Stomach (tissue), 9 donors: ENCODE results near the gene MACC1. TPM values are rescaled to one million over a fixed set of nuclear protein-coding genes. Genes with fewer than 3 reads are reported as not detected.

Experiments
- DNase-seq, 2 donors: peaks; one replicate each; pipeline versions ENCODE4 v3.0.0 to v3.0.0-alpha.2; 2013 to 2019
- H3K27ac ChIP-seq, 5 donors: fragments of 200-600 bp in 4 of 5; sonication (generic) in 4 of 5; one replicate each; pipeline ENCODE4 v1.5.1; 2013 to 2019; ENCODE audit warnings: mild to moderate bottlenecking in 1 of 5, moderate library complexity in 1 of 5
- H3K27me3 ChIP-seq, 3 donors: fragments of 200-600 bp; sonication (generic); one replicate each; pipeline ENCODE4 v1.5.1; 2017 to 2019; ENCODE audit warnings: mixed run types in 1 of 3
- H3K36me3 ChIP-seq, 4 donors: fragments of 200-600 bp; sonication (generic); 1 replicate in 3 of 4; 2 replicates in 1 of 4; pipeline ENCODE4 v1.5.1; 2016 to 2019
- H3K4me1 ChIP-seq, 4 donors: fragments of 200-600 bp; sonication (generic); one replicate each; pipeline ENCODE4 v1.5.1; 2016 to 2019
- H3K4me3 ChIP-seq, 4 donors: fragments of 200-600 bp; sonication (generic) in 3 of 4; one replicate each; pipeline ENCODE4 v1.5.1; 2016 to 2019; ENCODE audit warnings: mild to moderate bottlenecking in 1 of 4
- H3K9me3 ChIP-seq, 4 donors: fragments of 200-600 bp; sonication (generic); one replicate each; pipeline ENCODE4 v1.5.1; 2016 to 2019
- CTCF ChIP-seq, 7 experiments: fragments of 450-650 bp in 4 of 7; fragments of 200-600 bp in 3 of 7; sonication (generic) in 3 of 7; IDR thresholded peaks; one replicate each; pipeline ENCODE4 v1.5.1; 2016 to 2019; ENCODE audit warnings: antibody characterized with exemption in 7 of 7, control low read depth in 2 of 7, mild to moderate bottlenecking in 1 of 7
- EP300 ChIP-seq: sonication (generic); formaldehyde crosslinking; IDR thresholded peaks from one replicate; pipeline ENCODE4 v1.6.1; 2017; ENCODE audit warnings: antibody characterized with exemption
- POLR2A ChIP-seq, 4 donors: fragments of 450-650 bp; IDR thresholded peaks; one replicate each; pipeline ENCODE4 v1.6.1; 2016; ENCODE audit warnings: antibody characterized with exemption in 4 of 4, control low read depth in 2 of 4, mild to moderate bottlenecking in 1 of 4, moderate library complexity in 1 of 4
- POLR2AphosphoS5 ChIP-seq, 3 donors: sonication (generic); formaldehyde crosslinking; IDR thresholded peaks; one replicate each; pipeline ENCODE4 v1.6.1; 2016; ENCODE audit warnings: antibody characterized with exemption in 3 of 3
- WGBS, 5 donors: extraction: QIAGEN DNeasy Blood & Tissue Kit in 3 of 5; methylation state at CpG; one replicate each; pipeline versions ENCODE4 v1.1.5 to v1.1.7; 2013 to 2018; 5-methylcytosine and 5-hydroxymethylcytosine counted together
- intact Hi-C: fragments of 100-400 bp; cut with DNase I; formaldehyde crosslinking; loops from one replicate; pipeline ENCODE4 v1.15.1; 2023; ENCODE audit warnings: low total_unique reads
- polyA plus RNA-seq, 3 donors: library from polyadenylated mRNA; stranded (reverse); fragments of 200-250 nt; gene quantifications; one replicate each; pipeline ENCODE4 v1.2.3, GENCODE V29; 2013
- total RNA-seq, 5 donors: library from RNA; depleted of rRNA; stranded (reverse); fragments of >200 nt; gene quantifications; one replicate each; pipeline versions ENCODE4 v1.1.0 to v1.2.3, GENCODE V29; 2014 to 2016
- donor health status: healthy with polysubstance abuse.
- donor health status: Bipolar disorder and iron deficiency.
- donor health status: healthy.

Gene MACC1
- total and polyA plus RNA-seq, 8 donors: 0.76 to 41.7 (median 2.2) TPM; not detected in 1

DNA sequence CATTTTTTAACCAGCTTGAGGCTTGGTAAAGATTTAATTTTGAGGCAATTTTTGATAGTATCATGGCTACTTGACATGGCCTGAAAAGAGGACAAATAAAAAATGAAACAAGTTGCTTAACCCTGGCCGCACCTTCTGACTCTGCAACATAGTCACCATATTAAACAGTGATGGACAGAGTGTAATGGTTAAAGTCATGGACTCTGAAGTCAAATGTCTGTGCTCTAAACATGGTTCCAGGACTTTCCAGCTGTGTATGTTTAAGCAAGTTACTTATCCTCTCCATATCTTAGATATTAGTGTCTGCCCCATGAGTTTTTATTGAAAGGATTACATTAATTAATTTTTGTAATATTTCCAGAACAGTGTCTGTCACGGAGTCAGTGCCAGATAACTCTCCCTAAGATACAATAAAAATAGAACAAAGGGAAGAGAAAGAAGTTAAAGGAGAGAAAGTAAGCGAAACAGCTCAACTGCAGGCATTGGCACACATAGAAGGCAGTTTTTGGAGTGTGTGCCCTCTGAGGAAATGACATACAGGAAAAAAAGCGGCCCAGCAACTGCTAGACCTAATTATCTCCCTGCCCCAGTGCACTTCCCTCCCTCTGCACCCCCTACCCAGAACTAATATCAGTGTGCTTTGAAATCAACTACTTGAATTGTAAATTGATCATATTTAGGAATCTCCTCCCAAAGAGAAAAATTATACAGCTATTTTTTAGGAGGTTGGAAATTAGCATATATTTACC, 65.3 kb downstream of the MACC1 start:
- Histone ChIP-seq H3K27ac (peak overlapping the region in 3 of 5 donors; percentile 33 to 62 (median 56)), H3K27me3 (no peaks in the 10 kb centered on the region), H3K4me1 (peaks cover 0 to 33% (median 11%) of the 10 kb centered on the region in 4 donors), H3K36me3 (peaks cover 0 to 6% (median 0%) of the 10 kb centered on the region in 4 donors), H3K4me3 (no peak overlapping the region), H3K9me3 (no peaks in the 10 kb centered on the region)
- no peak for TF ChIP-seq CTCF (IDR thresholded peaks at IDR 0.05)
- no peak for TF ChIP-seq EP300
- no peak for TF ChIP-seq POLR2A (IDR thresholded peaks at IDR 0.05)
- no peak for TF ChIP-seq POLR2AphosphoS5 (IDR thresholded peaks at IDR 0.05)
- WGBS, 5 donors: 49 to 78% (median 65%) methylated on average over 4 of the region's 4 CpGs
- DNase-seq: no peak
- intact Hi-C loops: loop anchor here (10.0 kb wide), 1 partner anchor 443 kb away; no protein-coding TSS in a partner anchor

- H3K36me3 ChIP-seq: no peaks in the 10 kb centered on the region
- DNase-seq: peak in 1 of 2 donors; percentile 28
- TF ChIP-seq POLR2AphosphoS5 (IDR thresholded peaks at IDR 0.05): no peak
- no peak for TF ChIP-seq CTCF (IDR thresholded peaks at IDR 0.05)
- no peak for TF ChIP-seq EP300
- no peak for TF ChIP-seq POLR2A (IDR thresholded peaks at IDR 0.05)
- 55 to 84% (median 67%) methylated on average over 3 of the region's 3 CpGs for WGBS, 5 donors
- peaks cover 0 to 17% (median 2%) of the 10 kb centered on the region in 4 donors for H3K4me1 ChIP-seq
- no peaks in the 10 kb centered on the region for H3K9me3 ChIP-seq
- H3K27ac ChIP-seq: peak overlapping the region in 3 of 5 donors; percentile 14 to 47 (median 40)
- H3K4me3 ChIP-seq: no peak overlapping the region
- intact Hi-C loops: no loop called here
- no peaks in the 10 kb centered on the region for H3K27me3 ChIP-seq
Observed at GRCh38 chr7:20146451-20146850, 70.7 kb downstream of the MACC1 start.

- intact Hi-C loops: no loop called here
- DNase-seq: peak in 1 of 2 donors; percentile 12
- Histone ChIP-seq H3K27ac (peak overlapping the region in 1 of 5 donors; percentile 0), H3K4me3 (no peak overlapping the region), H3K4me1 (peaks cover 0 to 17% (median 4%) of the 10 kb centered on the region in 4 donors), H3K27me3 (no peaks in the 10 kb centered on the region), H3K9me3 (no peaks in the 10 kb centered on the region), H3K36me3 (no peaks in the 10 kb centered on the region)
- TF ChIP-seq POLR2AphosphoS5 (IDR thresholded peaks at IDR 0.05): no peak
- TF ChIP-seq POLR2A (IDR thresholded peaks at IDR 0.05): no peak
- no peak for TF ChIP-seq EP300
- TF ChIP-seq CTCF (IDR thresholded peaks at IDR 0.05): no peak
- WGBS, 5 donors: 76 to 89% (median 88%) methylated on average over 3 of the region's 3 CpGs
Observed at GRCh38 chr7:20144801-20145200, 72.4 kb downstream of the MACC1 start.

GRCh38 chr7:20141666-20142065, 75.5 kb downstream of the MACC1 start:
- Histone ChIP-seq H3K4me3 (no peak overlapping the region), H3K27me3 (no peaks in the 10 kb centered on the region), H3K4me1 (peaks cover 0 to 12% (median 4%) of the 10 kb centered on the region in 4 donors), H3K36me3 (no peaks in the 10 kb centered on the region), H3K9me3 (no peaks in the 10 kb centered on the region), H3K27ac (no peak overlapping the region)
- TF ChIP-seq CTCF (IDR thresholded peaks at IDR 0.05) (no peak), EP300 (no peak), POLR2A (IDR thresholded peaks at IDR 0.05) (no peak), POLR2AphosphoS5 (IDR thresholded peaks at IDR 0.05) (no peak)
- DNase-seq: peak in 1 of 2 donors; percentile 85
- 76 to 88% (median 80%) methylated on average over 4 of the region's 4 CpGs for WGBS, 5 donors
- intact Hi-C loops: no loop called here
